Adipose tissue (tissue), 3 donors: ENCODE data around the gene LRRC41. TPM values are rescaled to one million over a fixed set of nuclear protein-coding genes. Genes with fewer than 3 reads are reported as not detected.
"Not testable (repeated sequence)": the region's sequence is repeated elsewhere in the genome, so short reads cannot be mapped to it uniquely, and the experiment has no call there.

Experiments used
- H3K27ac ChIP-seq: one replicate; pipeline ENCODE4 v1.5.1; 2013; ENCODE audit warnings: low read depth, low read length
- WGBS, 3 donors: extraction: QIAGEN DNeasy Blood & Tissue Kit; methylation state at CpG; one replicate each; pipeline ENCODE4 v1.1.7; 2013; 5-methylcytosine and 5-hydroxymethylcytosine counted together
- polyA plus RNA-seq, 3 donors: library from polyadenylated mRNA; stranded (reverse); fragments of 200-250 nt; gene quantifications; one replicate each; pipeline ENCODE4 v1.2.3, GENCODE V29; 2013
- donor health status: healthy with polysubstance abuse.
- donor health status: Bipolar disorder and iron deficiency.
- donor health status: healthy.

LRRC41 gene
- polyA plus RNA-seq, 3 donors = 29.5 to 52.7 (median 33.1) TPM

- WGBS, 3 donors = 96 to 100% (median 98%) methylated on average over 1 of the region's 1 CpG
- H3K27ac ChIP-seq = no peak overlapping the region
Measured at GRCh38 chr1:46262508-46262907, 40.9 kb downstream of the LRRC41 start.

DNA sequence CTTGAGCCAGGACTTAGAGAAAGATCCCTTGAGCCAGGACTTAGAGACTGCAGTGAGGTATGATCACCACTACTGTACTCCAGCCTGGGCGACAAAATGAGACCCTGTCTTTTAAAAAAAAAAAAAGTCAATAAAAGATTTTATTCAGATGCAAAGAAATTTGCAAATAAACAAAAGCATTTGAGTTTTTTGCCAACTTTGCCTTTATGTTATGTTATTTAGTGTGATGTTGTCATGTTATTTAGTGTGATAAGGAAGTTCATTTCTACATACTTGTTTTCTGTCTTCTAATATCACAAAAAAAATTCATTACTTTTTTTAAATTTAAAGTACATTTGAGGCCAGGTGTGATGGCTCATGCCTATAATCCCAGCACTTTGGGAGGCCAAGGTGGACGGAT, 46.9 kb downstream of the LRRC41 start:
- H3K27ac ChIP-seq = no peak overlapping the region
- 91 to 98% (median 96%) methylated on average over 2 of the region's 2 CpGs for WGBS, 3 donors

GRCh38 chr1:46254668-46255067, 48.7 kb downstream of the LRRC41 start:
- no peak overlapping the region for H3K27ac ChIP-seq
- 90 to 96% (median 95%) methylated on average over 5 of the region's 5 CpGs for WGBS, 3 donors

DNA sequence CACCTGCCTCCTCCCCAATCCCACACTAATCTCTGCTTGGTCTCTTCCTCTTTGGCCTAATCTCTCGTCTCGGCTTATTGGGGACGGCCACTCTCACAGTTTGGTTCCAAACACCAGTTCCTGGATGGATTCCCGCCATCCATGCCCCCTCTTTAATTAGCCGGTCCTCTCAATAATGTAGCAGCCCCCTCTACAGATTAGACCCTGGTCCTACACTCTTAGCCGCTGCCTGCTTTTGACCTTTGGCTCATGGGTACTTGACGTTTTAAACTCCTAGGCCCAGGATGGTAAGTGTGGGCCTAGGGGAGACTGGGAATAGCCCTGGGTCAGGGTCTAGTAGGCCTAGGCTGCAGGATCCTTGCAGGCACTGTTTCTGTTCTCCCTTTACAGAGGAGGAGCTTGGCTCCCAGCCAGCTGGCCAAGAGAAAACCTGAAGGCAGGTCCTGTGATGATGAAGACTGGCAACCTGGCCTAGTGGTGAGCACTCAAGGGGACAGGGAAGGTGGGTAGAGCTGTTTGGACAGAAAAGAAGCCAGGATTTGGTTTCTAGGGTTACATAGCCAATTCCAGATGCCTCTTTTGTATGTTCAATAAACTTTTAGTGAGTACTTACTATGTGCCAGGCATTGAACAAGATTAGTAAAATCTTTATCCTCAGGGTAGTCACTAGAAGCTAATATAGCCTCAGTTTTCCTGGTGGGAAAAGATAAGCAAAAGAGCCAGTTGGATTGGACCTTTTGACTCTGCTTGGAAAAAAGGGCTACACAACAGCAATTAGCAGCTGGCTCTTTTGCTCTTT, 55.1 kb downstream of the LRRC41 start:
- H3K27ac ChIP-seq = no peak overlapping the region
- WGBS, 3 donors = 3 to 12% (median 4%) methylated on average over 7 of the region's 7 CpGs

GRCh38 chr1:46247436-46248121, 55.8 kb downstream of the LRRC41 start, which contains the start of gene RAD54L:
Gene RAD54L, plus strand, starts transcription at chr1:46247763. Its CDS starts 643 bp downstream, at chr1:46248406.
- H3K27ac ChIP-seq = no peak within 1 kb of the TSS
- WGBS, 3 donors = 0 to 3% (median 1%) methylated on average over 38 to 49 of the region's 49 CpGs

DNA sequence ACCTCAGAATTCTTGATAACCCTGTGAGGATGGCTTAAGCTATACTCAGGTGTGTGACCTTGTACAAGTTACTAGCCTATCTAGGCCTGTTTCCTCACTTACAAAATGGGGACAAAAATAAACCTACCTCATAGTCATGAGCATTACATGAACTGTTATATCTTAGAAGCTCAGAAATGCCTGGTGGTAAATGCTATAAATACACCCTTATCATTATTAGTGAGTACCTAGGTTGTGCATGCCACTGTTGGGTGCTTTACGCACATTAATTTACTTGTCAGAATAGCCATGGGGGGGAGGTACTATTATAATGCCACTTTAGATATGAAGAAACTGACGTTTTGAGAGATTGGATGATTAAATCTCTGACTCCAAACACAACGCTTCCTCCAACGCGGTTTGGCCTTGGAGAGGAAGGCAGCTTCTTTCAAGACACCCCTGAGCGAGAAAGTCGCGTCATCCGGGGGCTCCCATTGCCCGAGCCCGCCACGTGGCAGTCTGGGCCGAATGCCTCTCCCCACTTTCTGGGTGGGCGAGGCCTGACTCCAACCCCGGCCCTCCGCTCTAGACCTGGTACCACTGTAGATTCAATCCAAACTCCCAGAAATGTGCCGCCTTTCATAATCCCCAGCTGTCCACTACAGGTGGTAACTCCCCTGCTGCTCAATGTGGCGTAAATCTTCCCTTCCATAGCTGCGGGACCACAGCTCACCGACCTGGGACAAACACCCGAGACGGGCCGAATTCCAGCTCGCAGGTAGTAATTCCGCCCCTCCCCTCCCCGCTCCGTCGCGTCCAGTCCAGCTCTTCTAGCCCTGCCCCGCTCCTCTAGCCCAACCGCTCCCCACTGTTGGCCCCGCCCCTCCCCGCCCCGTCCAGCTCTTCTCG, 56.6 kb downstream of the LRRC41 start:
- 1 to 2% (median 2%) methylated on average over 35 of the region's 35 CpGs for WGBS, 3 donors
- no peak overlapping the region for H3K27ac ChIP-seq

GRCh38 chr1:46246136-46246535, 57.3 kb downstream of the LRRC41 start:
- 91 to 94% (median 94%) methylated on average over 16 to 17 of the region's 17 CpGs for WGBS, 3 donors

GRCh38 chr1:46244656-46245371, 58.6 kb downstream of the LRRC41 start:
- no peak overlapping the region for H3K27ac ChIP-seq
- 68 to 71% (median 70%) methylated on average over 3 of the region's 3 CpGs for WGBS, 3 donors

More at GRCh38 chr1:46246136-46246535, 57.3 kb downstream of the LRRC41 start:
- H3K27ac ChIP-seq = not testable (repeated sequence)

DNA sequence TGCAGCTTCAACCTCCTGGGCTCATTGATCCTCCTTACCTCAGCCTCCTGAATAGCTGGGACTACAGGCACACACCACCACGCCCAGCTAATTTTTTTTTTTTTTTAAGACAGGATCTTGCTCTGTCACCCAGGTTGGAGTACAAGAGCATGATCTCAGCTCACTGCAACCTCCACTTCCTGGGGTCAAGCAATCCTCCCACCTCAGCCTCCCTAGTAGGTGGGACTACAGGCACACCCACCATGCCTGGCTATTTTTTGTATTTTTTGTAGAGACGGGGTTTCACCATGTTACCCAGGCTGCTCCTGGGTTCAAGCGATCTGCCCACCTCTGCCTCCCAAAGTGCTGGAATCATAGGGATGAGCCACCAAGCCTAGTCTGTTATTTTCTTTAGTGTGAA, 59.6 kb downstream of the LRRC41 start:
- not testable (repeated sequence) for H3K27ac ChIP-seq
- 84 to 88% (median 86%) methylated on average over 3 of the region's 3 CpGs for WGBS, 3 donors

GRCh38 chr1:46242918-46243317, 60.5 kb downstream of the LRRC41 start:
- WGBS, 3 donors = 64 to 78% (median 73%) methylated on average over 1 of the region's 1 CpG
- no peak overlapping the region for H3K27ac ChIP-seq

- H3K27ac ChIP-seq = not testable (repeated sequence)
Measured at GRCh38 chr1:46241733-46242132, 61.7 kb downstream of the LRRC41 start.

GRCh38 chr1:46238865-46239264, 64.6 kb downstream of the LRRC41 start:
- not testable (repeated sequence) for H3K27ac ChIP-seq
- WGBS, 3 donors = 62 to 76% (median 63%) methylated on average over 1 of the region's 1 CpG

More at GRCh38 chr1:46241733-46242132, 61.7 kb downstream of the LRRC41 start:
- 87 to 92% (median 88%) methylated on average over 9 to 11 of the region's 38 CpGs for WGBS, 3 donors

- 89 to 92% (median 90%) methylated on average over 4 of the region's 4 CpGs for WGBS, 3 donors
- H3K27ac ChIP-seq = no peak overlapping the region
Measured at GRCh38 chr1:46236882-46237281, 66.5 kb downstream of the LRRC41 start.

DNA sequence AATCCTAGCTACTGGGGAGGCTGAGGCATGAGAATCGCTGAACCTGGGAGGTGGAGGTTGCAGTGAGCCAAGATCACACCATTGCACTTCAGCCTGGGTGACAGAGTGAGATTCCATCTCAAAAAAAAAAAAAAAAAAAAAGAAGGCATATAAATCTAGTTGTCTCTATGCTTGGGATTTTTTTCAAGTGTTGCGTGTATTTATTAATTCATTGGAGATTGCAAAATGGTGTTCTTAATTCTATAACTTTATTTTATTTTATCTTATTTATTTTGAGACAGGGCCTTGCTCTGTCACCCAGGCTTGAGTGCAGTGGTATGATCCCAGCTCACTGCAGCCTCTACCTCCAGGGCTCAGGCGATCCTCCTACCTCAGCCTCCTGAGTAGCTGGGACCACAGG, 72.2 kb downstream of the LRRC41 start:
- 91 to 97% (median 96%) methylated on average over 3 of the region's 3 CpGs for WGBS, 3 donors
- H3K27ac ChIP-seq = not testable (repeated sequence)
